Esophagus squamous epithelium (tissue), 4 donors: ENCODE measurements around the gene RRBP1.

ENCODE experiments used
- CTCF ChIP-seq, 6 experiments: fragments of 450-650 bp in 4 of 6; fragments of 200-600 bp in 2 of 6; sonication (generic) in 2 of 6; IDR thresholded peaks; one replicate each; pipeline ENCODE4 v1.5.1; 2016 to 2019; ENCODE audit warnings: antibody characterized with exemption in 6 of 6, mild to moderate bottlenecking in 4 of 6, moderate library complexity in 4 of 6
- POLR2A ChIP-seq, 4 donors: fragments of 450-650 bp; IDR thresholded peaks; one replicate each; pipeline ENCODE4 v1.6.1; 2017; ENCODE audit warnings: antibody characterized with exemption in 4 of 4, mild to moderate bottlenecking in 4 of 4, moderate library complexity in 3 of 4

GRCh38 chr20:17728074-17728473, 46.0 kb upstream of the RRBP1 start:
- no peak for TF ChIP-seq CTCF (IDR thresholded peaks at IDR 0.05)
- TF ChIP-seq POLR2A (IDR thresholded peaks at IDR 0.05) = no peak
